Uterus (tissue), 2 donors: ENCODE data around the gene SMOC1.

Experiments
- CTCF ChIP-seq, 4 experiments: fragments of 200-600 bp in 2 of 4; fragments of 450-650 bp in 2 of 4; sonication (generic) in 2 of 4; IDR thresholded peaks; one replicate each; pipeline ENCODE4 v1.5.1; 2016 to 2019; ENCODE audit warnings: antibody characterized with exemption in 4 of 4, mild to moderate bottlenecking in 2 of 4, moderate library complexity in 1 of 4
- POLR2A ChIP-seq, 2 donors: fragments of 450-650 bp; IDR thresholded peaks; one replicate each; pipeline ENCODE4 v1.6.1; 2016; ENCODE audit warnings: antibody characterized with exemption in 2 of 2, mild to moderate bottlenecking in 1 of 2, moderate library complexity in 1 of 2

GRCh38 chr14:70002589-70003346 is 123.6 kb downstream of the SMOC1 start:
- TF ChIP-seq CTCF (IDR thresholded peaks at IDR 0.05) (no peak), POLR2A (IDR thresholded peaks at IDR 0.05) (no peak)
